Heart right ventricle (tissue), 16 donors: ENCODE data around the gene ACYP2. TPM values are rescaled to one million over a fixed set of nuclear protein-coding genes. Genes with fewer than 3 reads are reported as not detected.
A peak's percentile ranks its signal among the peaks of the same experiment; 100 is the strongest.

Source experiments
- ATAC-seq, 8 donors: fragments of 200-7000 bp; cut with Tn5 transposase; one replicate each; pipeline ENCODE4 v1.9.1; 2020; ENCODE audit warnings: mild to moderate bottlenecking in 8 of 8, moderate library complexity in 8 of 8, moderate number of reproducible peaks in 1 of 8
- DNase-seq, 2 donors: peaks; one replicate each; pipeline ENCODE4 v3.0.0-alpha.2; 2020
- H3K27ac ChIP-seq, 10 donors: fragments of 200-600 bp; sonication (generic) in 2 of 10; one replicate each; pipeline versions ENCODE4 v1.5.0 to v1.8.0; 2020 to 2022; ENCODE audit warnings: mild to moderate bottlenecking in 3 of 10
- H3K27me3 ChIP-seq, 7 donors: fragments of 200-600 bp; one replicate each; pipeline ENCODE4 v1.8.0; 2021 to 2022; ENCODE audit warnings: mild to moderate bottlenecking in 2 of 7
- H3K36me3 ChIP-seq, 9 donors: fragments of 200-600 bp; sonication (generic) in 1 of 9; one replicate each; pipeline versions ENCODE4 v1.5.0 to v1.8.0; 2020 to 2022; ENCODE audit warnings: mild to moderate bottlenecking in 2 of 9
- H3K4me1 ChIP-seq, 9 donors: fragments of 200-600 bp; sonication (generic) in 1 of 9; one replicate each; pipeline versions ENCODE4 v1.5.0 to v1.8.0; 2020 to 2022; ENCODE audit warnings: mild to moderate bottlenecking in 4 of 9
- H3K4me3 ChIP-seq, 10 donors: fragments of 200-600 bp; sonication (generic) in 2 of 10; one replicate each; pipeline versions ENCODE4 v1.5.0 to v1.8.0; 2020 to 2022; ENCODE audit warnings: mild to moderate bottlenecking in 7 of 10, moderate library complexity in 2 of 10
- H3K9me3 ChIP-seq, 11 donors: fragments of 200-600 bp in 10 of 11; sonication (generic) in 2 of 11; one replicate each; pipeline versions ENCODE4 v1.5.0 to v1.8.0; 2013 to 2022; ENCODE audit warnings: mild to moderate bottlenecking in 2 of 11, control low read depth in 1 of 11, moderate library complexity in 1 of 11
- CTCF ChIP-seq, 9 donors: fragments of 200-600 bp; sonication (generic) in 2 of 9; IDR thresholded peaks; one replicate each; pipeline versions ENCODE4 v1.5.0 to v1.8.0; 2021 to 2022; ENCODE audit warnings: antibody characterized with exemption in 9 of 9, mild to moderate bottlenecking in 5 of 9, moderate library complexity in 1 of 9
- WGBS, 2 donors: extraction: QIAGEN DNeasy Blood & Tissue Kit; methylation state at CpG; one replicate each; pipeline ENCODE4 v1.1.7; 2013; ENCODE audit warnings: inconsistent platforms in 1 of 2; 5-methylcytosine and 5-hydroxymethylcytosine counted together
- intact Hi-C, 10 donors: fragments of 100-400 bp; cut with DNase I; formaldehyde crosslinking; loops; one replicate each; pipeline versions ENCODE4 v1.11.1 to v1.14.2; 2022
- polyA plus RNA-seq, 2 donors: library from polyadenylated mRNA; stranded (reverse); fragments of 200-250 nt; gene quantifications; one replicate each; pipeline ENCODE4 v1.2.3, GENCODE V29; 2013
- total RNA-seq, 10 donors: library from RNA; stranded (reverse); fragmentation: NEBNext Ultra II Directional in 3 of 10; extraction: Animal tissue kit (Norgen Biotek cat#: 25700) in 3 of 10; gene quantifications; one replicate each; pipeline versions ENCODE4 v1.2.1 to v1.2.4, GENCODE V29; 2021 to 2023
- donor health status: Arrhythmogenic right ventricular cardiomyopathy.
- donor health status: ischemic (EF 13 %, LVEDD 7.1; RV severe dilation, severe dysfunction).
- donor health status: healthy with polysubstance abuse.
- donor health status: DM: no; HTN: yes; CAD: no.
- donor health status: DM: no; HTN: no; CAD: no.
- donor health status: ischemic (EF 25% LVEDD 6.9; RV normal size, moderate dysfunction).
- donor health status: ischemic (EF 25% LVEDD 5.7; RV mildly dilated, moderate dysfunction).
- donor health status: healthy.
- donor health status: DM: yes; HTN: yes; CAD: no.
- donor health status: Ischemic cardiomyopathy.
- donor health status: ischemic (EF 35%, LVEDD 5.7; RV mildly dilated, moderate dysfunction).
- donor health status: nonischemic (EF 11% LVEDD 7.7; RV severe dilation, severe dysfunction).
- donor health status: DM: yes; HTN: yes; CAD: no.
- donor health status: PGD.
- donor health status: ischemic (EF 29% LVEDD 5.4; RV normal size, mild dysfunction).
- donor health status: nonischemic (EF 23%, LVEDD 6.1; RV moderate dilation, normal function).

ACYP2 gene
- total and polyA plus RNA-seq, 12 donors, result 45.7 to 87.1 (median 74.3) TPM

DNA sequence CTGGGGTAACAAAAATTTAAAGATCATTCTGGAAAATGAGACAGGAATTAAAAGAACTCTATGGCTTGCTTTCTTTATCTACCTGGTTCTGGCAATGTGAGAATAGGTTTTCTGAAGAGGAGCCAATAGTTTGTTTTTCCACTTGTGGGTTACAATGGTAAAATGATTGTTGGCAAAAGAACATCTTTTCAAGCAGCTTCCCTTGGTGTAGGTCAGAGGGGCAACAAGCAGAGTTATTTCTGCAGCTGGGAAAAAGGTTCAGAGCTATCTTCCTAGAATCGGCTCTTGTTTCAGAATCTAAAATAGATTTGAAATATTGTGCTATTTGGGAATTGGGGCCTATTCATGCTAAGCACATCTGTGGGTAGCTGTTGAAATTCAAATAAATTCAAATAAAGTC is 152.2 kb downstream of the ACYP2 start:
- intact Hi-C loops, result no loop called here
- peak overlapping the region in 2 of 10 donors; percentile 12 to 25 for H3K27ac ChIP-seq
- WGBS, 2 donors, result 43 to 58% methylated on average over 1 of the region's 1 CpG

GRCh38 chr2:54271189-54271588 is 155.8 kb downstream of the ACYP2 start:
- Histone ChIP-seq H3K4me1 (peaks cover 0 to 16% (median 0%) of the 10 kb centered on the region in 9 donors), H3K4me3 (no peak overlapping the region), H3K27ac (no peak overlapping the region), H3K9me3 (no peaks in the 10 kb centered on the region), H3K27me3 (no peaks in the 10 kb centered on the region), H3K36me3 (peaks cover 0 to 6% (median 0%) of the 10 kb centered on the region in 9 donors)
- TF ChIP-seq CTCF (IDR thresholded peaks at IDR 0.05), result no peak
- DNase-seq (no peak), ATAC-seq (no peak)
- 95 to 96% methylated on average over 4 of the region's 4 CpGs for WGBS, 2 donors
- intact Hi-C loops, result no loop called here

More for the DNA sequence above, 152.2 kb downstream of the ACYP2 start:
- no peak for DNase-seq
- H3K36me3 ChIP-seq, result no peaks in the 10 kb centered on the region
- H3K4me3 ChIP-seq, result no peak overlapping the region
- no peak for ATAC-seq
- no peak for TF ChIP-seq CTCF (IDR thresholded peaks at IDR 0.05)
- peaks cover 0 to 4% (median 0%) of the 10 kb centered on the region in 11 donors for H3K9me3 ChIP-seq
- H3K27me3 ChIP-seq, result no peaks in the 10 kb centered on the region
- peaks cover 0 to 12% (median 0%) of the 10 kb centered on the region in 9 donors for H3K4me1 ChIP-seq

- TF ChIP-seq CTCF (IDR thresholded peaks at IDR 0.05), result no peak
- no peaks in the 10 kb centered on the region for H3K27me3 ChIP-seq
- WGBS, 2 donors, result 94 to 95% methylated on average over 6 of the region's 6 CpGs
- no peaks in the 10 kb centered on the region for H3K9me3 ChIP-seq
- peaks cover 0 to 16% (median 0%) of the 10 kb centered on the region in 9 donors for H3K4me1 ChIP-seq
- H3K36me3 ChIP-seq, result peaks cover 0 to 6% (median 0%) of the 10 kb centered on the region in 9 donors
- DNase-seq, result no peak
- intact Hi-C loops, result no loop called here
- no peak overlapping the region for H3K4me3 ChIP-seq
- ATAC-seq, result no peak
- H3K27ac ChIP-seq, result no peak overlapping the region
These were observed 156.6 kb downstream of the ACYP2 start for GRCh38 chr2:54271843-54272627.

- ATAC-seq, result peak in 5 of 8 donors; percentile 25 to 61 (median 53)
- no peak overlapping the region for H3K4me3 ChIP-seq
- peaks cover 0 to 6% (median 0%) of the 10 kb centered on the region in 9 donors for H3K4me1 ChIP-seq
- no peak for TF ChIP-seq CTCF (IDR thresholded peaks at IDR 0.05)
- H3K36me3 ChIP-seq, result peaks cover 0 to 6% (median 0%) of the 10 kb centered on the region in 9 donors
- WGBS, 2 donors, result 70 to 84% methylated on average over 1 of the region's 1 CpG
- H3K27ac ChIP-seq, result peak overlapping the region in 5 of 10 donors; percentile 1 to 57 (median 33)
- DNase-seq, result no peak
- no peaks in the 10 kb centered on the region for H3K9me3 ChIP-seq
- no peaks in the 10 kb centered on the region for H3K27me3 ChIP-seq
- intact Hi-C loops, result no loop called here
These were observed 159.4 kb downstream of the ACYP2 start for GRCh38 chr2:54274781-54275242.
